Measurements from ENCODE around the gene UBA3. TPM values are rescaled to one million over a fixed set of nuclear protein-coding genes. Genes with fewer than 3 reads are reported as not detected.

UBA3 gene
- total and polyA plus RNA-seq, 11 donors: 45.1 to 117 (median 75.3) TPM

DNA sequence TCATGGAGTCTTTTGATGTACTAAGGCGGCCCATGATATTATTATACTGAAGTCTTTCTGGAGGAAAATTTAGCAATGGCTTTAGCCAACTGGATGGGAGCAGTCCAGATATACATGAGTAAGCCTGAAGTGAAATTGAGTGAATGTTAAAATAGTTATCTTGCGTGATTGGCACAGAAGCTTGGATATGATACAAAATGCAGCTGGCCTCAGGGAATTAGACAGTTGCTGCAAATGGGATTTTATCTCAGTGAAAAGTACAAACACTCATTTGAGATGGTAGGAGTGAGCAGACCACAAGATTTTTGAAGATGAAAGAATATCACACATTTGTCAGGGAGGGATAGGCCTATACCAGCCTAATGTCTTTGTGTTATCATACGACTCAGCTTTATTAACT is 33.4 kb upstream of the UBA3 start:
- Histone ChIP-seq H3K4me1 (peaks cover 0 to 45% (median 15%) of the 10 kb centered on the region in 12 donors), H3K27ac (peak overlapping the region in 10 of 12 donors; percentile 3 to 92 (median 67)), H3K36me3 (peaks cover 0 to 4% (median 0%) of the 10 kb centered on the region in 9 donors), H3K4me3 (no peak overlapping the region), H3K27me3 (no peaks in the 10 kb centered on the region), H3K9me3 (no peaks in the 10 kb centered on the region)
- DNase-seq (no peak), ATAC-seq (peak; percentile 1 to 45 (median 20))
- 36 to 51% (median 45%) methylated on average over 3 of the region's 3 CpGs for WGBS, 4 donors
- intact Hi-C loops (cut with DNase I): no loop called here
- TF ChIP-seq POLR2A (IDR thresholded peaks at IDR 0.05): no peak
- TF ChIP-seq, protein P1, sequence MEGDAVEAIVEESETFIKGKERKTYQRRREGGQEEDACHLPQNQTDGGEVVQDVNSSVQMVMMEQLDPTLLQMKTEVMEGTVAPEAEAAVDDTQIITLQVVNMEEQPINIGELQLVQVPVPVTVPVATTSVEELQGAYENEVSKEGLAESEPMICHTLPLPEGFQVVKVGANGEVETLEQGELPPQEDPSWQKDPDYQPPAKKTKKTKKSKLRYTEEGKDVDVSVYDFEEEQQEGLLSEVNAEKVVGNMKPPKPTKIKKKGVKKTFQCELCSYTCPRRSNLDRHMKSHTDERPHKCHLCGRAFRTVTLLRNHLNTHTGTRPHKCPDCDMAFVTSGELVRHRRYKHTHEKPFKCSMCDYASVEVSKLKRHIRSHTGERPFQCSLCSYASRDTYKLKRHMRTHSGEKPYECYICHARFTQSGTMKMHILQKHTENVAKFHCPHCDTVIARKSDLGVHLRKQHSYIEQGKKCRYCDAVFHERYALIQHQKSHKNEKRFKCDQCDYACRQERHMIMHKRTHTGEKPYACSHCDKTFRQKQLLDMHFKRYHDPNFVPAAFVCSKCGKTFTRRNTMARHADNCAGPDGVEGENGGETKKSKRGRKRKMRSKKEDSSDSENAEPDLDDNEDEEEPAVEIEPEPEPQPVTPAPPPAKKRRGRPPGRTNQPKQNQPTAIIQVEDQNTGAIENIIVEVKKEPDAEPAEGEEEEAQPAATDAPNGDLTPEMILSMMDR (IDR thresholded peaks at IDR 0.05): no peak

DNA sequence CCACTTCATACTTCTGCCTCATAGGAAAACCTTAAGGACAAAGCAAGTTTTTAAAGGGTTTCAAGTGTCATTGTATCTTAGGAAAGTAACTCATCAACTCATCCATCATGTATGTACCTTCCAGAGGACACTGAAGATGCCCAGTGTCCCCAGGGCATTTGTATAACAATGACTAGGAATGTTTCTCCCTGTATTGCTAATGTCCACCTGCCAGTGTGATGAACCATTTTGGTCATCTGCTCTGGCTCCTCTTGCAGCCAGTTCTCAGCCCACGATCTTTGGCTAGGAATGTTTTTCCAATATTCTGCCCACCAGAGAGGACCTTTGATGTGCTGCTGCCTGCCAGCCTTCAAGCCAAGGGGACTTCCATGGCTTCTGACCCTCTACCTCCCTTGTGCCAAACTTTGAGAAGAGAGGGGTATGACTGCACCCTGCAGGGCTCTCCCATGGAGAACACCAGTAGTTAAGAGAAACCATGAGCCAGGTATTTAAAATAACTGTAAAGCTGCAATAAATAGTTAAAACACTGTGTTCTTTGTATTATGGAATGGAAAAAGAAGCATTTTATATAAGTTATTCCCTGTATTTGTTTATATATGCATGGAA is 30.9 kb upstream of the UBA3 start:
- Histone ChIP-seq H3K4me1 (peaks cover 0 to 50% (median 18%) of the 10 kb centered on the region in 12 donors), H3K27ac (peak overlapping the region in 1 of 12 donors; percentile 12), H3K36me3 (peaks cover 0 to 20% (median 4%) of the 10 kb centered on the region in 9 donors), H3K4me3 (no peak overlapping the region), H3K9me3 (no peaks in the 10 kb centered on the region), H3K27me3 (no peaks in the 10 kb centered on the region)
- TF ChIP-seq POLR2A (IDR thresholded peaks at IDR 0.05): no peak
- TF ChIP-seq, protein P1 (IDR thresholded peaks at IDR 0.05): no peak
- DNase-seq (no peak), ATAC-seq (no peak)
- intact Hi-C loops (cut with DNase I): no loop called here
- 32 to 57% (median 50%) methylated on average over 1 of the region's 1 CpG for WGBS, 4 donors

DNA sequence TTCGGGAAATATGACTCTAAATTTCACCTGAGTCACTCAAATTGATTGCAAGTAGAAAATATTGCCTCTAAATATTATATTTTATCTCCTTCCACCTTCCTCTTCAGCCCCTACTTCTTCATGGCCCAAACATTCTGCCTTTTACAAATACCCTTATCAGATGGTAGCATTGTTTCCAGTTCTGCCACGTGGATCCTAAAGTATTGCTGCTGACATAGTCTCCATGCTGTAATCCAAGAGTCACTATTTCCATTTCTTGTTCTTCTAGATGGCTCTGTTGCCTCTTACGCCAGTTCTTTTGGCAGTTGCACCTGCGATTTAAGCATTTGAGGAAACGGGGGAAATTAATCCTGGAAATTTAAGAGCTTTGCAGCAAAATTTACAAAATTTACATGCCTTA is 28.6 kb upstream of the UBA3 start:
- H3K9me3 ChIP-seq: no peaks in the 10 kb centered on the region
- peaks cover 4 to 57% (median 33%) of the 10 kb centered on the region in 12 donors for H3K4me1 ChIP-seq
- DNase-seq: no peak
- H3K36me3 ChIP-seq: peaks cover 0 to 41% (median 23%) of the 10 kb centered on the region in 9 donors
- ATAC-seq: peak in 1 of 4 donors; percentile 24
- WGBS, 4 donors: 77 to 83% (median 78%) methylated on average over 5 of the region's 5 CpGs
- no peaks in the 10 kb centered on the region for H3K27me3 ChIP-seq
- no peak overlapping the region for H3K27ac ChIP-seq
- intact Hi-C loops (cut with DNase I): no loop called here
- TF ChIP-seq POLR2A (IDR thresholded peaks at IDR 0.05): no peak
- TF ChIP-seq, protein P1 (IDR thresholded peaks at IDR 0.05): no peak
- no peak overlapping the region for H3K4me3 ChIP-seq

DNA sequence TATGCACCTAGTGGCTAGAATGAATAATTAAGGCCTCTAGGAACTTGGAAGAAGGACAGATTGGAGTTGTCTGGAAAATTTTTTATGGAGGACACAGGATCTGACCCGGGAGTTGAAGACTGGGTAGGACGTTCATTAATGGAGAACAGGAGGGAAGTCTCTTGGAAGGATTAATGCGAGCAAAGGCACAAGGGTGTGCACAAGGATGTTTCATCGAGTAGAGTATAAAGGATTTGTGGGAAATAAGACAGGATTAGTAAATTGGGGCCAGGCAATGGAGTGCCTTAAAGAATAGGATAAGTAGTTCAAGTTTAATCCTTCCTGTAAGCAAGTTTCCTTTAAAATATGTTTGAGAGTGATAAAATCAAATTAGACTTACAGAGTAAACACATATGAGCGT is 27.7 kb upstream of the UBA3 start:
- TF ChIP-seq, protein P1 (IDR thresholded peaks at IDR 0.05): no peak
- TF ChIP-seq POLR2A (IDR thresholded peaks at IDR 0.05): no peak
- intact Hi-C loops (cut with DNase I): no loop called here
- H3K9me3 ChIP-seq: no peaks in the 10 kb centered on the region
- H3K4me3 ChIP-seq: no peak overlapping the region
- peaks cover 4 to 60% (median 34%) of the 10 kb centered on the region in 12 donors for H3K4me1 ChIP-seq
- DNase-seq: no peak
- ATAC-seq: no peak
- 88 to 94% (median 93%) methylated on average over 5 of the region's 5 CpGs for WGBS, 4 donors
- H3K27ac ChIP-seq: peak overlapping the region in 1 of 12 donors; percentile 10
- peaks cover 0 to 51% (median 33%) of the 10 kb centered on the region in 9 donors for H3K36me3 ChIP-seq
- H3K27me3 ChIP-seq: no peaks in the 10 kb centered on the region
